NCI-H345 (cell line): Measurements from ENCODE around the gene THADA.

Source experiments
- DNase-seq: peaks from one replicate; lab custom pipeline; 2025; lab: John Stamatoyannopoulos, UW

Gene THADA

GRCh38 chr2:43186679-43187374, 409.0 kb downstream of the THADA start:
- DNase-seq: no peak

- DNase-seq: no peak
Measured at GRCh38 chr2:43186321-43186678, 409.5 kb downstream of the THADA start.

- no peak for DNase-seq
Measured at GRCh38 chr2:43185146-43185545, 410.7 kb downstream of the THADA start.

- no peak for DNase-seq
Measured at GRCh38 chr2:43184339-43184895, 411.4 kb downstream of the THADA start.

GRCh38 chr2:43183743-43184142, 412.1 kb downstream of the THADA start:
- DNase-seq: no peak

- no peak for DNase-seq
Measured at GRCh38 chr2:43180897-43181296, 414.9 kb downstream of the THADA start.
